ENCODE results near the gene EEIG1. TPM values are rescaled to one million over a fixed set of nuclear protein-coding genes. Genes with fewer than 3 reads are reported as not detected.
A peak's percentile ranks its signal among the peaks of the same experiment; 100 is the strongest.

Gene EEIG1
- total RNA-seq, 1 donor from 2014 or later, result 26.4 TPM

DNA sequence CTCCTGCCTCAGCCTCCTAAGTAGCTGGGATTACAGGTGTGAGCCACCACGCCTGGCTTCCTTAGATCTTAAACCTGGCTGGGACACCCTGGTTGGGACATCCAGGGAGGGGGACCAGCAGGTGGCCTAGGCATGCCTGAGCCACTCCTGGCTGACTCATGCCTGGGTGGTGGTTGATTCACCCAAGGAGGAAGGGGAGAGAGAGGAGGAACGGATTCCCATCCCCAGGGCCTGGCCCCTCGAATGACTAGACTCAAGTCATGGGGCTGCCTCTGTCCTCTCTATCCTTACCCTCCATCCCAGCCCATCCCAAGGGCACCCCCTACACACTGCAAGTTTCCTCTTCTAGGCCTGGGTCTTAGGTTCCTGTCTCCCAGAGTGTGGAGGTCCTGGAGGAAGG, 12.7 kb downstream of the EEIG1 start:
- Mint-ChIP-seq H3K27me3 (ENCODE audit: low read depth, unreplicated experiment) (peaks cover 2% of the 10 kb centered on the region), H3K9me3 (ENCODE audit: unreplicated experiment) (peaks cover 2% of the 10 kb centered on the region), H3K4me3 (ENCODE audit: unreplicated experiment) (no peak overlapping the region), H3K4me1 (ENCODE audit: low read depth, unreplicated experiment) (peaks cover 43% of the 10 kb centered on the region), H3K36me3 (ENCODE audit: low read depth, unreplicated experiment) (peaks cover 4% of the 10 kb centered on the region), H3K27ac (ENCODE audit: unreplicated experiment) (peak overlapping the region; percentile 55)
- DNase-seq (ENCODE audit: low read depth), result peak; percentile 72
- peaks cover 40% of the 10 kb centered on the region for H3K4me1 ChIP-seq (ENCODE audit: insufficient read depth, low read length)
- no peak overlapping the region for H3K4me3 ChIP-seq (ENCODE audit: insufficient read depth, low read depth, low read length)
- peak overlapping the region; percentile 69 for H3K27ac ChIP-seq (ENCODE audit: low read depth, low read length)
- no peaks in the 10 kb centered on the region for H3K9me3 ChIP-seq (ENCODE audit: insufficient read depth, low read depth, low read length)
- no peak overlapping the region for H3K9ac ChIP-seq (ENCODE audit: low read length)
- no peak overlapping the region for H2AFZ ChIP-seq (ENCODE audit: low read depth, low read length)
- peak overlapping the region; percentile 40 for H3K4me2 ChIP-seq (ENCODE audit: low read length)
- TF ChIP-seq, protein P1, sequence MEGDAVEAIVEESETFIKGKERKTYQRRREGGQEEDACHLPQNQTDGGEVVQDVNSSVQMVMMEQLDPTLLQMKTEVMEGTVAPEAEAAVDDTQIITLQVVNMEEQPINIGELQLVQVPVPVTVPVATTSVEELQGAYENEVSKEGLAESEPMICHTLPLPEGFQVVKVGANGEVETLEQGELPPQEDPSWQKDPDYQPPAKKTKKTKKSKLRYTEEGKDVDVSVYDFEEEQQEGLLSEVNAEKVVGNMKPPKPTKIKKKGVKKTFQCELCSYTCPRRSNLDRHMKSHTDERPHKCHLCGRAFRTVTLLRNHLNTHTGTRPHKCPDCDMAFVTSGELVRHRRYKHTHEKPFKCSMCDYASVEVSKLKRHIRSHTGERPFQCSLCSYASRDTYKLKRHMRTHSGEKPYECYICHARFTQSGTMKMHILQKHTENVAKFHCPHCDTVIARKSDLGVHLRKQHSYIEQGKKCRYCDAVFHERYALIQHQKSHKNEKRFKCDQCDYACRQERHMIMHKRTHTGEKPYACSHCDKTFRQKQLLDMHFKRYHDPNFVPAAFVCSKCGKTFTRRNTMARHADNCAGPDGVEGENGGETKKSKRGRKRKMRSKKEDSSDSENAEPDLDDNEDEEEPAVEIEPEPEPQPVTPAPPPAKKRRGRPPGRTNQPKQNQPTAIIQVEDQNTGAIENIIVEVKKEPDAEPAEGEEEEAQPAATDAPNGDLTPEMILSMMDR (IDR thresholded peaks at IDR 0.05; ENCODE audit: insufficient read depth, low read depth, low read length), result no peak
- no peak for TF ChIP-seq EZH2 (IDR thresholded peaks at IDR 0.05; ENCODE audit: insufficient read depth, low read length)
- no peaks in the 10 kb centered on the region for H3K36me3 ChIP-seq (ENCODE audit: insufficient read depth, low read length)
- no peak for FAIRE-seq
- no peaks in the 10 kb centered on the region for H3K27me3 ChIP-seq (ENCODE audit: insufficient read depth, low read length)
- peaks cover 38% of the 10 kb centered on the region for H4K20me1 ChIP-seq (ENCODE audit: insufficient read depth, low read length)
- peaks cover 82% of the 10 kb centered on the region for H3K79me2 ChIP-seq (ENCODE audit: insufficient read depth, low read length)

- H3K27ac ChIP-seq (ENCODE audit: low read depth, low read length), result no peak overlapping the region
- no peak overlapping the region for H3K4me3 Mint-ChIP-seq (ENCODE audit: unreplicated experiment)
- H3K27me3 ChIP-seq (ENCODE audit: insufficient read depth, low read length), result no peaks in the 10 kb centered on the region
- H3K4me3 ChIP-seq (ENCODE audit: insufficient read depth, low read depth, low read length), result no peak overlapping the region
- DNase-seq (ENCODE audit: low read depth), result no peak
- TF ChIP-seq, protein P1 (IDR thresholded peaks at IDR 0.05; ENCODE audit: insufficient read depth, low read depth, low read length), result no peak
- H3K27me3 Mint-ChIP-seq (ENCODE audit: low read depth, unreplicated experiment), result peaks cover 2% of the 10 kb centered on the region
- H3K4me1 Mint-ChIP-seq (ENCODE audit: low read depth, unreplicated experiment), result peaks cover 39% of the 10 kb centered on the region
- H2AFZ ChIP-seq (ENCODE audit: low read depth, low read length), result no peak overlapping the region
- no peak overlapping the region for H3K4me2 ChIP-seq (ENCODE audit: low read length)
- peaks cover 2% of the 10 kb centered on the region for H3K9me3 Mint-ChIP-seq (ENCODE audit: unreplicated experiment)
- no peaks in the 10 kb centered on the region for H3K9me3 ChIP-seq (ENCODE audit: insufficient read depth, low read depth, low read length)
- H3K4me1 ChIP-seq (ENCODE audit: insufficient read depth, low read length), result peaks cover 40% of the 10 kb centered on the region
- no peaks in the 10 kb centered on the region for H3K36me3 ChIP-seq (ENCODE audit: insufficient read depth, low read length)
- peaks cover 34% of the 10 kb centered on the region for H4K20me1 ChIP-seq (ENCODE audit: insufficient read depth, low read length)
- peaks cover 4% of the 10 kb centered on the region for H3K36me3 Mint-ChIP-seq (ENCODE audit: low read depth, unreplicated experiment)
- H3K27ac Mint-ChIP-seq (ENCODE audit: unreplicated experiment), result no peak overlapping the region
- no peak for FAIRE-seq
- no peak overlapping the region for H3K9ac ChIP-seq (ENCODE audit: low read length)
- H3K79me2 ChIP-seq (ENCODE audit: insufficient read depth, low read length), result peaks cover 79% of the 10 kb centered on the region
Observed at GRCh38 chr9:127967151-127967809, 13.5 kb downstream of the EEIG1 start.

GRCh38 chr9:127966416-127967150, 14.2 kb downstream of the EEIG1 start:
- TF ChIP-seq, protein P1 (IDR thresholded peaks at IDR 0.05; ENCODE audit: insufficient read depth, low read depth, low read length), result no peak
- no peak for TF ChIP-seq EZH2 (IDR thresholded peaks at IDR 0.05; ENCODE audit: insufficient read depth, low read length)
- Mint-ChIP-seq H3K9me3 (ENCODE audit: unreplicated experiment) (peaks cover 2% of the 10 kb centered on the region), H3K27me3 (ENCODE audit: low read depth, unreplicated experiment) (no peaks in the 10 kb centered on the region), H3K27ac (ENCODE audit: unreplicated experiment) (no peak overlapping the region), H3K36me3 (ENCODE audit: low read depth, unreplicated experiment) (peaks cover 4% of the 10 kb centered on the region), H3K4me3 (ENCODE audit: unreplicated experiment) (no peak overlapping the region), H3K4me1 (ENCODE audit: low read depth, unreplicated experiment) (peaks cover 32% of the 10 kb centered on the region)
- Histone ChIP-seq H3K4me2 (ENCODE audit: low read length) (no peak overlapping the region), H4K20me1 (ENCODE audit: insufficient read depth, low read length) (peaks cover 28% of the 10 kb centered on the region), H3K79me2 (ENCODE audit: insufficient read depth, low read length) (peaks cover 73% of the 10 kb centered on the region), H3K27ac (ENCODE audit: low read depth, low read length) (peak overlapping the region; percentile 86), H3K9me3 (ENCODE audit: insufficient read depth, low read depth, low read length) (no peaks in the 10 kb centered on the region), H3K36me3 (ENCODE audit: insufficient read depth, low read length) (no peaks in the 10 kb centered on the region), H3K9ac (ENCODE audit: low read length) (no peak overlapping the region), H3K4me3 (ENCODE audit: insufficient read depth, low read depth, low read length) (no peak overlapping the region), H3K4me1 (ENCODE audit: insufficient read depth, low read length) (peaks cover 40% of the 10 kb centered on the region), H3K27me3 (ENCODE audit: insufficient read depth, low read length) (no peaks in the 10 kb centered on the region), H2AFZ (ENCODE audit: low read depth, low read length) (no peak overlapping the region)
- FAIRE-seq, result no peak
- DNase-seq (ENCODE audit: low read depth), result no peak

Data from astrocyte (in vitro differentiated cells and primary cell).